H1 (cell line): ENCODE measurements around the gene OR6C65. TPM values are rescaled to one million over a fixed set of nuclear protein-coding genes. Genes with fewer than 3 reads are reported as not detected.

Experiments used
- polyA plus RNA-seq, 7 experiments: library from polyadenylated mRNA; depleted of rRNA in 3 of 7; stranded (reverse) in 5 of 7; unstranded in 2 of 7; fragments of >200 nt in 5 of 7; fragments of 200-250 nt in 2 of 7; gene quantifications; 1 replicate in 5 of 7; 2 replicates in 1 of 7; 4 replicates in 1 of 7; pipeline versions ENCODE4 v1.2.1 to v1.2.3, GENCODE V29; 2011 to 2013; ENCODE audit warnings: missing spikeins in 2 of 7, mixed read lengths in 2 of 7
- total RNA-seq: library from RNA; stranded (reverse); fragmentation: NEBNext Ultra II Directional; extraction: Animal tissue kit (Norgen Biotek cat#: 25700); gene quantifications from 2 replicates; pipeline ENCODE4 v1.2.1, GENCODE V29; 2021

The OR6C65 gene
- total and polyA plus RNA-seq, 2 of the 8 experiments (the other 6 are each of a cell fraction or from before 2014, with no cell fraction given): not detected

Other genes with a start within 250 kb of the OR6C65 start
- not detected in 2 replicates for gene OR10A7, start 179.5 kb upstream of the OR6C65 start, total RNA-seq
- not detected in 2 replicates for gene OR10A7, start 179.5 kb upstream of the OR6C65 start, polyA plus RNA-seq (2011; rRNA removed)
- not detected in 2 replicates for gene OR6C74, start 155.9 kb upstream of the OR6C65 start, total RNA-seq
- gene OR6C74, start 155.9 kb upstream of the OR6C65 start, polyA plus RNA-seq (2011; rRNA removed): not detected in 2 replicates
- gene OR6C6, start 104.0 kb upstream of the OR6C65 start, total RNA-seq: not detected in 2 replicates
- gene OR6C6, start 104.0 kb upstream of the OR6C65 start, polyA plus RNA-seq (2011; rRNA removed): not detected in 2 replicates
- gene OR6C1, start 86.2 kb upstream of the OR6C65 start, total RNA-seq: not detected in 2 replicates
- gene OR6C1, start 86.2 kb upstream of the OR6C65 start, polyA plus RNA-seq (2011; rRNA removed): not detected in 2 replicates
- gene OR6C3, start 69.8 kb upstream of the OR6C65 start, total RNA-seq: not detected in 2 replicates
- gene OR6C3, start 69.8 kb upstream of the OR6C65 start, polyA plus RNA-seq (2011; rRNA removed): not detected in 2 replicates
- gene OR6C75, start 37.6 kb upstream of the OR6C65 start, total RNA-seq: not detected in 2 replicates
- not detected in 2 replicates for gene OR6C75, start 37.6 kb upstream of the OR6C65 start, polyA plus RNA-seq (2011; rRNA removed)
- not detected in 2 replicates for gene OR6C76, start 25.7 kb downstream of the OR6C65 start, total RNA-seq
- not detected in 2 replicates for gene OR6C76, start 25.7 kb downstream of the OR6C65 start, polyA plus RNA-seq (2011; rRNA removed)
- gene OR6C2, start 43.5 kb downstream of the OR6C65 start, total RNA-seq: not detected in 2 replicates
- not detected in 2 replicates for gene OR6C2, start 43.5 kb downstream of the OR6C65 start, polyA plus RNA-seq (2011; rRNA removed)
- gene OR6C70, start 69.6 kb downstream of the OR6C65 start, total RNA-seq: not detected in 2 replicates
- gene OR6C70, start 69.6 kb downstream of the OR6C65 start, polyA plus RNA-seq (2011; rRNA removed): not detected in 2 replicates
- not detected in 2 replicates for gene OR6C68, start 91.8 kb downstream of the OR6C65 start, total RNA-seq
- not detected in 2 replicates for gene OR6C68, start 91.8 kb downstream of the OR6C65 start, polyA plus RNA-seq (2011; rRNA removed)
- gene OR6C4, start 149.1 kb downstream of the OR6C65 start, total RNA-seq: not detected in 2 replicates
- gene OR6C4, start 149.1 kb downstream of the OR6C65 start, polyA plus RNA-seq (2011; rRNA removed): not detected in 2 replicates
- gene OR2AP1, start 171.9 kb downstream of the OR6C65 start, total RNA-seq: not detected in 2 replicates
- gene OR2AP1, start 171.9 kb downstream of the OR6C65 start, polyA plus RNA-seq (2011; rRNA removed): not detected in 2 replicates
- gene OR10P1, start 236.4 kb downstream of the OR6C65 start, total RNA-seq: not detected in 2 replicates
- not detected in 2 replicates for gene OR10P1, start 236.4 kb downstream of the OR6C65 start, polyA plus RNA-seq (2011; rRNA removed)